ENCODE results near the gene RELN. TPM values are rescaled to one million over a fixed set of nuclear protein-coding genes. Genes with fewer than 3 reads are reported as not detected.
"Not testable (repeated sequence)": the region's sequence is repeated elsewhere in the genome, so short reads cannot be mapped to it uniquely, and the experiment has no call there.

RELN gene
- total and polyA plus RNA-seq, 9 of the 15 experiments (the other 6 are each of a cell fraction or from before 2014, with no cell fraction given): 12.9 to 43.2 (median 18.1) TPM

DNA sequence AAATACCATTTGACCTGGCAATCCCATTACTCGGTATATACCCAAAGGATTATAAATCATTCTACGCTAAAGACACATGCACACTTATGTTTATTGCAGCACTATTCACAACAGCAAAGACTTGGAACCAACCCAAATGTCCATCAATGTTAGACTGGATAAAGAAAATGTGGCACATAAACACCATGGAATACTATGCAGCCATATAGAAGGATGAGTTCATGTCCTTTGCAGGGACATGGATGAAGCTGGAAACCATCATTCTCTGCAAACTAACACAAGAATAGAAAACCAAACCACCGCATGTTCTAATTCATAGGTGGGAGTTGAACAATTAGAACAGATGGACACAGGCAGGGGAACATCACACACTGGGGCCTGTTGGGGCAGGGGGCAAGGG lies 502.6 kb downstream of the RELN start:
- H3K4me1 ChIP-seq (replicated peaks in 1 of 2; ENCODE audit: control insufficient read depth in 2 of 2, insufficient read depth in 2 of 2, low read length in 2 of 2); H3K9ac ChIP-seq (ENCODE audit: insufficient read depth in 1 of 2, low read depth in 2 of 2, low read length in 2 of 2); H3K27me3 ChIP-seq (ENCODE audit: control insufficient read depth in 2 of 2, insufficient read depth in 2 of 2, low read length in 2 of 2); CTCF ChIA-PET (ENCODE audit: low intra/inter-chr PET ratio); H3K27ac ChIP-seq (ENCODE audit: extremely low read depth, low read depth, low read length); H3K79me2 ChIP-seq (ENCODE audit: control insufficient read depth, insufficient read depth, low read length); intact Hi-C loops (cut with micrococcal nuclease); H3K4me2 ChIP-seq (ENCODE audit: insufficient read depth, low read length); DNase-seq (ENCODE audit: extremely low read depth in 1 of 4, low spot score in 3 of 4); H3K9me1 ChIP-seq (ENCODE audit: control insufficient read depth, insufficient read depth, low read length); ATAC-seq; H4K20me1 ChIP-seq (replicated peaks; ENCODE audit: control insufficient read depth, insufficient read depth, low read length); H2AFZ ChIP-seq (ENCODE audit: low read depth, low read length); FAIRE-seq; H3K9me3 ChIP-seq (replicated peaks; ENCODE audit: control insufficient read depth, insufficient read depth, low read depth, low read length); H3K4me3 ChIP-seq; BruUV-seq (replicated peaks); in situ Hi-C loops (cut with MboI): not testable (repeated sequence)
- POLR2A ChIA-PET: interaction anchor here (0.7 kb wide), 1 partner anchor 26 kb away, joined by 3 read pairs; no protein-coding TSS in a partner anchor
- WGBS (ENCODE audit: insufficient coverage, low coverage, missing lambda C conversion rate): 53% methylated on average over 3 of the region's 3 CpGs
- peaks cover 33% of the 10 kb centered on the region; the same call in 2 of the 3 replicates for H3K36me3 ChIP-seq (ENCODE audit: control insufficient read depth, insufficient read depth, low read length)

DNA sequence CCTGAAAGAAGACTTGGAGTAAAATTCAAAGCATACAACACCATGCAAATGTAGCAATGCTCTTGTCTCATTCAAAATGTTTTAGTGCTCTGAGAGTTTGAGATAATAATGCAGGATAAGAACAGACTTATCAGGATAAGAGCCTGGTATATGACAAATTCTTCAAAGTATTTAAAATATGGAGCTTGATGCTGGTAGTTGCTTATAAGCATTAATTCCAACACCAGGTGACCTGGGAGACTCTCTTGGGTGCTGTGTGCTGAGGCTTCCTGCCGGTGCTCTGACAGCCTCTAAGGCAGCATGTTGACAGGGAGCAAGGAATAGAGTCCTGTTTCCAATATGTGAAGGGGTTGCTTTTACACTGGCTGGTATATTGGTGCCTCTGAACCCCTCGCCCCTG lies 508.7 kb downstream of the RELN start:
- H3K79me2 ChIP-seq (ENCODE audit: control insufficient read depth, insufficient read depth, low read length): no peaks in the 10 kb centered on the region
- H3K9me1 ChIP-seq (ENCODE audit: control insufficient read depth, insufficient read depth, low read length): no peaks in the 10 kb centered on the region
- no peak overlapping the region for H2AFZ ChIP-seq (ENCODE audit: low read depth, low read length)
- no peaks in the 10 kb centered on the region for H3K9me3 ChIP-seq (replicated peaks; ENCODE audit: control insufficient read depth, insufficient read depth, low read depth, low read length)
- ATAC-seq (no peak), DNase-seq (ENCODE audit: extremely low read depth in 1 of 4, low spot score in 3 of 4) (no peak), FAIRE-seq (no peak)
- H3K9ac ChIP-seq (ENCODE audit: insufficient read depth in 1 of 2, low read depth in 2 of 2, low read length in 2 of 2): no peak overlapping the region
- 25% methylated on average over 2 of the region's 2 CpGs for WGBS (ENCODE audit: insufficient coverage, low coverage, missing lambda C conversion rate)
- H3K27ac ChIP-seq (ENCODE audit: extremely low read depth, low read depth, low read length): no peak overlapping the region
- H3K4me1 ChIP-seq (replicated peaks in 1 of 2; ENCODE audit: control insufficient read depth in 2 of 2, insufficient read depth in 2 of 2, low read length in 2 of 2): no peaks in the 10 kb centered on the region
- TF ChIP-seq, protein P1, sequence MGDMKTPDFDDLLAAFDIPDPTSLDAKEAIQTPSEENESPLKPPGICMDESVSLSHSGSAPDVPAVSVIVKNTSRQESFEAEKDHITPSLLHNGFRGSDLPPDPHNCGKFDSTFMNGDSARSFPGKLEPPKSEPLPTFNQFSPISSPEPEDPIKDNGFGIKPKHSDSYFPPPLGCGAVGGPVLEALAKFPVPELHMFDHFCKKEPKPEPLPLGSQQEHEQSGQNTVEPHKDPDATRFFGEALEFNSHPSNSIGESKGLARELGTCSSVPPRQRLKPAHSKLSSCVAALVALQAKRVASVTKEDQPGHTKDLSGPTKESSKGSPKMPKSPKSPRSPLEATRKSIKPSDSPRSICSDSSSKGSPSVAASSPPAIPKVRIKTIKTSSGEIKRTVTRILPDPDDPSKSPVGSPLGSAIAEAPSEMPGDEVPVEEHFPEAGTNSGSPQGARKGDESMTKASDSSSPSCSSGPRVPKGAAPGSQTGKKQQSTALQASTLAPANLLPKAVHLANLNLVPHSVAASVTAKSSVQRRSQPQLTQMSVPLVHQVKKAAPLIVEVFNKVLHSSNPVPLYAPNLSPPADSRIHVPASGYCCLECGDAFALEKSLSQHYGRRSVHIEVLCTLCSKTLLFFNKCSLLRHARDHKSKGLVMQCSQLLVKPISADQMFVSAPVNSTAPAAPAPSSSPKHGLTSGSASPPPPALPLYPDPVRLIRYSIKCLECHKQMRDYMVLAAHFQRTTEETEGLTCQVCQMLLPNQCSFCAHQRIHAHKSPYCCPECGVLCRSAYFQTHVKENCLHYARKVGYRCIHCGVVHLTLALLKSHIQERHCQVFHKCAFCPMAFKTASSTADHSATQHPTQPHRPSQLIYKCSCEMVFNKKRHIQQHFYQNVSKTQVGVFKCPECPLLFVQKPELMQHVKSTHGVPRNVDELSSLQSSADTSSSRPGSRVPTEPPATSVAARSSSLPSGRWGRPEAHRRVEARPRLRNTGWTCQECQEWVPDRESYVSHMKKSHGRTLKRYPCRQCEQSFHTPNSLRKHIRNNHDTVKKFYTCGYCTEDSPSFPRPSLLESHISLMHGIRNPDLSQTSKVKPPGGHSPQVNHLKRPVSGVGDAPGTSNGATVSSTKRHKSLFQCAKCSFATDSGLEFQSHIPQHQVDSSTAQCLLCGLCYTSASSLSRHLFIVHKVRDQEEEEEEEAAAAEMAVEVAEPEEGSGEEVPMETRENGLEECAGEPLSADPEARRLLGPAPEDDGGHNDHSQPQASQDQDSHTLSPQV (IDR thresholded peaks at IDR 0.05): no peak
- TF ChIP-seq ZNF644 (tag; IDR thresholded peaks at IDR 0.05; ENCODE audit: low read depth) (no peak), LEF1 (IDR thresholded peaks at IDR 0.05) (no peak), NFATC3 (IDR thresholded peaks at IDR 0.05) (no peak)
- intact Hi-C loops (cut with micrococcal nuclease) (no loop called here), in situ Hi-C loops (cut with MboI) (no loop called here)
- no peak overlapping the region for H3K4me3 ChIP-seq
- H3K36me3 ChIP-seq (ENCODE audit: control insufficient read depth, insufficient read depth, low read length): peaks cover 9% of the 10 kb centered on the region; the same call in 2 of the 3 replicates
- ChIA-PET POLR2A (no interaction called here), CTCF (ENCODE audit: low intra/inter-chr PET ratio) (no interaction called here)
- no peak overlapping the region for H3K4me2 ChIP-seq (ENCODE audit: insufficient read depth, low read length)
- no peaks in the 10 kb centered on the region for H3K27me3 ChIP-seq (ENCODE audit: control insufficient read depth in 2 of 2, insufficient read depth in 2 of 2, low read length in 2 of 2)
- no TSS peak for BruUV-seq (replicated peaks)
- no peaks in the 10 kb centered on the region for H4K20me1 ChIP-seq (replicated peaks; ENCODE audit: control insufficient read depth, insufficient read depth, low read length)
